Loucy (cell line): ENCODE measurements around the gene CAMTA1.

ENCODE experiments used
- H2AFZ ChIP-seq: fragments of 200-600 bp; sonication (generic); 2 replicates; pipeline ENCODE4 v1.6.0; 2016; ENCODE audit warnings: antibody characterized with exemption, mild to moderate bottlenecking, low read length, moderate library complexity
- H3F3A ChIP-seq: fragments of 200-600 bp; 2 replicates; pipeline ENCODE4 v1.6.0; 2016; ENCODE audit warnings: antibody characterized with exemption, low read depth, mild to moderate bottlenecking
- H3K27me3 ChIP-seq: fragments of 200-600 bp; sonication (generic); 2 replicates; pipeline ENCODE4 v1.6.1; 2014; ENCODE audit warnings: low read length, mild to moderate bottlenecking; ENCODE audit not compliant: insufficient read depth, poor library complexity, severe bottlenecking
- H3K36me3 ChIP-seq: fragments of 200-600 bp; sonication (generic); 2 replicates; pipeline ENCODE4 v1.6.1; 2016; ENCODE audit warnings: low read length; ENCODE audit not compliant: insufficient read depth
- H3K4me1 ChIP-seq: fragments of 200-600 bp; sonication (generic); 2 replicates; pipeline ENCODE4 v1.5.1; 2014; ENCODE audit warnings: low read length, mild to moderate bottlenecking; ENCODE audit not compliant: insufficient read depth, poor library complexity, severe bottlenecking
- H3K4me2 ChIP-seq: fragments of 200-600 bp; sonication (generic); 2 replicates; pipeline ENCODE4 v1.6.0; 2014; ENCODE audit warnings: antibody characterized with exemption, low read length, low read depth, mild to moderate bottlenecking; ENCODE audit not compliant: poor library complexity, severe bottlenecking
- H3K4me3 ChIP-seq: fragments of 200-600 bp; sonication (generic); 2 replicates; pipeline ENCODE4 v1.5.1; 2014; ENCODE audit warnings: low read length, mild to moderate bottlenecking, mixed read lengths; ENCODE audit not compliant: poor library complexity, severe bottlenecking
- H3K79me2 ChIP-seq: fragments of 200-600 bp; sonication (generic); 2 replicates; pipeline ENCODE4 v1.6.1; 2014; ENCODE audit warnings: low read length; ENCODE audit not compliant: insufficient read depth
- H3K9ac ChIP-seq: fragments of 200-600 bp; sonication (generic); 2 replicates; pipeline ENCODE4 v1.6.0; 2014; ENCODE audit warnings: mild to moderate bottlenecking, low read depth, low read length, moderate library complexity; ENCODE audit not compliant: poor library complexity, severe bottlenecking
- H3K9me2 ChIP-seq: fragments of 200-600 bp; sonication (generic); replicated peaks from 2 replicates; pipeline ENCODE4 v1.6.1; 2016; ENCODE audit warnings: low read depth, low read length, mixed read lengths
- H3K9me3 ChIP-seq: fragments of 200-600 bp; sonication (generic); 2 replicates; pipeline ENCODE4 v1.6.1; 2014; ENCODE audit warnings: mild to moderate bottlenecking, antibody characterized with exemption, low read length, low read depth; ENCODE audit not compliant: insufficient read depth
- H4K20me1 ChIP-seq: fragments of 200-600 bp; sonication (generic); 2 replicates; pipeline ENCODE4 v1.6.0; 2014; ENCODE audit warnings: antibody characterized with exemption, low read length, mild to moderate bottlenecking; ENCODE audit not compliant: insufficient read depth, poor library complexity, severe bottlenecking
- EZH2phosphoT487 ChIP-seq: fragments of 200-600 bp; IDR thresholded peaks from 2 replicates; pipeline ENCODE4 v1.6.1; 2018; ENCODE audit warnings: antibody characterized with exemption, mild to moderate bottlenecking, moderate library complexity, borderline replicate concordance
- TF ChIP-seq, protein P1 (sequence below): fragments of 200-600 bp; sonication (generic); conservative IDR thresholded peaks from 2 replicates; pipeline ENCODE4 v1.5.1; 2014; ENCODE audit warnings: mild to moderate bottlenecking, antibody characterized with exemption, low read length

Gene CAMTA1

GRCh38 chr1:7425229-7425628, 640.0 kb downstream of the CAMTA1 start:
- H4K20me1 ChIP-seq = no peaks in the 10 kb centered on the region
- H2AFZ ChIP-seq = no peak overlapping the region
- TF ChIP-seq, protein P1, sequence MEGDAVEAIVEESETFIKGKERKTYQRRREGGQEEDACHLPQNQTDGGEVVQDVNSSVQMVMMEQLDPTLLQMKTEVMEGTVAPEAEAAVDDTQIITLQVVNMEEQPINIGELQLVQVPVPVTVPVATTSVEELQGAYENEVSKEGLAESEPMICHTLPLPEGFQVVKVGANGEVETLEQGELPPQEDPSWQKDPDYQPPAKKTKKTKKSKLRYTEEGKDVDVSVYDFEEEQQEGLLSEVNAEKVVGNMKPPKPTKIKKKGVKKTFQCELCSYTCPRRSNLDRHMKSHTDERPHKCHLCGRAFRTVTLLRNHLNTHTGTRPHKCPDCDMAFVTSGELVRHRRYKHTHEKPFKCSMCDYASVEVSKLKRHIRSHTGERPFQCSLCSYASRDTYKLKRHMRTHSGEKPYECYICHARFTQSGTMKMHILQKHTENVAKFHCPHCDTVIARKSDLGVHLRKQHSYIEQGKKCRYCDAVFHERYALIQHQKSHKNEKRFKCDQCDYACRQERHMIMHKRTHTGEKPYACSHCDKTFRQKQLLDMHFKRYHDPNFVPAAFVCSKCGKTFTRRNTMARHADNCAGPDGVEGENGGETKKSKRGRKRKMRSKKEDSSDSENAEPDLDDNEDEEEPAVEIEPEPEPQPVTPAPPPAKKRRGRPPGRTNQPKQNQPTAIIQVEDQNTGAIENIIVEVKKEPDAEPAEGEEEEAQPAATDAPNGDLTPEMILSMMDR = no peak
- TF ChIP-seq EZH2phosphoT487 = no peak
- H3K36me3 ChIP-seq = no peaks in the 10 kb centered on the region
- peaks cover 3% of the 10 kb centered on the region; the same call in 1 of the 2 replicates for H3K9me3 ChIP-seq
- no peak overlapping the region for H3K9ac ChIP-seq
- H3K9me2 ChIP-seq = no peaks in the 10 kb centered on the region
- no peaks in the 10 kb centered on the region for H3K27me3 ChIP-seq
- no peaks in the 10 kb centered on the region for H3K4me1 ChIP-seq
- no peaks in the 10 kb centered on the region for H3K79me2 ChIP-seq
- no peak overlapping the region for H3K4me3 ChIP-seq
- H3K4me2 ChIP-seq = no peak overlapping the region
- no peaks in the 10 kb centered on the region for H3F3A ChIP-seq

GRCh38 chr1:7425771-7426170, 640.5 kb downstream of the CAMTA1 start:
- no peaks in the 10 kb centered on the region for H3F3A ChIP-seq
- H3K36me3 ChIP-seq = no peaks in the 10 kb centered on the region
- H3K9me2 ChIP-seq = no peaks in the 10 kb centered on the region
- H3K9ac ChIP-seq = no peak overlapping the region
- no peak overlapping the region for H3K4me2 ChIP-seq
- H3K27me3 ChIP-seq = no peaks in the 10 kb centered on the region
- no peaks in the 10 kb centered on the region for H3K4me1 ChIP-seq
- no peak overlapping the region for H3K4me3 ChIP-seq
- H3K9me3 ChIP-seq = peaks cover 3% of the 10 kb centered on the region; the same call in 1 of the 2 replicates
- H4K20me1 ChIP-seq = no peaks in the 10 kb centered on the region
- no peak overlapping the region for H2AFZ ChIP-seq
- TF ChIP-seq, protein P1 = no peak
- TF ChIP-seq EZH2phosphoT487 = no peak
- no peaks in the 10 kb centered on the region for H3K79me2 ChIP-seq

DNA sequence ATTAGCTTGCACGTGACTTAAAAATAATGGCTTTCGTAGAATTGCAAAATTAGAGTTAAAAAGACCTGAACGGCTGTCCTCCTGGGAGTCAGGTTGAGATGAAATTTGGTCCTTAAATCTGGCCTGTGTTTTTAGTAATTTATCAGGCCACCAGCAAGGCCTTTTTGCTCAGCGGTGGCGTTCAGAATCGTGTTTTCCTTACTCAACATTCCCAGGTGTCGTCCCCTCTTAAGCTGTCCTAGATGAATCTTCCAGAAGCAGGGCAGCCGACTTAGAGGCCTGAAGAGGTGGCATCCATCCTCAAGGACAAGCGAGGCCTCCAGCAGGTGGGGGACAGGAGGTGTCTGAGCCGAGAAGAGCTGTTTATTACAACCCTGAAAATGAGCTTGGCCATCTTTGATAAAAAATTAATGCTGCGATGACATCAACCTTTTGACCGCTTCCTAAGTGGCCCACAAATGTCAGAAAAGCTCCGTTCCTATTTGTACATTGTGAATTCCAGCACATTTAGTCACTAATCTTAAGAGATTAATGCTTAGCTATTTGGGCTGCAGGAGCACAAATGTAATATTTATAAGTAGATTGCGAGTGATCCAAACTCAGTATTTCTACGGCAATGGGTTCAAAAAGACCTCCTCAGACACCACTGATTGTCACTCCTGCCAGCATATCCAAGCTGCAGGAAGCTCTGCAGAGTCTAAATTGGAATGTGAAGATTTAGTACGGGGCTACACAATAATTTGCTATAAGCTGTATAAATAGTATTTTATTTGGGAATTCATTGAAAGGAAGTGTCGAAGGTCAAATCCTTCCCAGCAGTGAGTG, 641.7 kb downstream of the CAMTA1 start:
- H3K9me3 ChIP-seq = peaks cover 3% of the 10 kb centered on the region; the same call in 1 of the 2 replicates
- H2AFZ ChIP-seq = no peak overlapping the region
- no peaks in the 10 kb centered on the region for H3F3A ChIP-seq
- no peaks in the 10 kb centered on the region for H3K9me2 ChIP-seq
- no peaks in the 10 kb centered on the region for H3K4me1 ChIP-seq
- no peaks in the 10 kb centered on the region for H3K27me3 ChIP-seq
- no peaks in the 10 kb centered on the region for H3K79me2 ChIP-seq
- TF ChIP-seq, protein P1 = no peak
- TF ChIP-seq EZH2phosphoT487 = no peak
- H3K4me3 ChIP-seq = no peak overlapping the region
- no peaks in the 10 kb centered on the region for H4K20me1 ChIP-seq
- H3K4me2 ChIP-seq = no peak overlapping the region
- H3K9ac ChIP-seq = no peak overlapping the region
- H3K36me3 ChIP-seq = no peaks in the 10 kb centered on the region
